Panc1 (cell line): ENCODE results near the gene FRMD4A. TPM values are rescaled to one million over a fixed set of nuclear protein-coding genes. Genes with fewer than 3 reads are reported as not detected.

Source experiments
- ATAC-seq: fragments of 200-7000 bp; cut with Tn5 transposase; 2 replicates; pipeline ENCODE4 v1.9.1; 2020; ENCODE audit warnings: mild to moderate bottlenecking, moderate library complexity
- BruUV-seq: library from RNA; stranded (reverse); fragments of 400-500 nt; replicated peaks from 2 replicates; lab custom pipeline; 2021; lab: Mats Ljungman, UMichigan
- CTCF ChIA-PET: fragments of 300-600 bp; sonication (Branson Sonifier 250); formaldehyde crosslinking; loops from one replicate; lab custom pipeline; 2022; ENCODE audit warnings: antibody characterized with exemption; lab: Charles Lee
- POLR2A ChIA-PET: fragments of 300-600 bp; sonication (Branson Sonifier 250); formaldehyde crosslinking; loops from one replicate; lab custom pipeline; 2022; ENCODE audit warnings: antibody characterized with exemption; lab: Charles Lee
- DNase-seq: peaks from one replicate; pipeline ENCODE4 v3.0.0-alpha.2; 2010; ENCODE audit warnings: low read depth, low spot score
- H3K27ac ChIP-seq: 2 replicates; pipeline ENCODE4 v1.5.1; 2011; ENCODE audit warnings: mild to moderate bottlenecking, low read length, inconsistent platforms
- H3K27me3 ChIP-seq: fragments of 200-500 bp; sonication (Bioruptor generic); 2 replicates; pipeline ENCODE4 v1.6.0; 2014; ENCODE audit warnings: low read length, inconsistent platforms; ENCODE audit not compliant: control insufficient read depth, insufficient read depth
- H3K36me3 ChIP-seq: fragments of 200-500 bp; sonication (Bioruptor generic); 2 replicates; pipeline ENCODE4 v1.5.1; 2014; ENCODE audit warnings: inconsistent platforms, mild to moderate bottlenecking, low read length, moderate library complexity; ENCODE audit not compliant: control insufficient read depth, insufficient read depth
- H3K4me1 ChIP-seq: 2 replicates; pipeline ENCODE4 v1.5.1; 2011; ENCODE audit warnings: inconsistent platforms, mild to moderate bottlenecking, low read length, moderate library complexity; ENCODE audit not compliant: control insufficient read depth, insufficient read depth
- H3K4me3 ChIP-seq, 2 experiments: 2 replicates each; pipeline ENCODE4 v1.5.1; 2011 to 2012; ENCODE audit warnings: low read depth in 2 of 2, low read length in 2 of 2, mild to moderate bottlenecking in 2 of 2, inconsistent platforms in 1 of 2, moderate library complexity in 1 of 2
- H3K9me3 ChIP-seq: fragments of 200-500 bp; sonication (Bioruptor generic); 2 replicates; pipeline ENCODE4 v1.5.1; 2014; ENCODE audit warnings: low read depth, mild to moderate bottlenecking, inconsistent platforms, low read length, moderate library complexity; ENCODE audit not compliant: control insufficient read depth, insufficient read depth
- POLR2AphosphoS5 ChIP-seq: IDR thresholded peaks from 2 replicates; pipeline ENCODE4 v1.6.1; 2012; ENCODE audit warnings: mild to moderate bottlenecking, low read depth, low read length, moderate library complexity
- SIN3A ChIP-seq: IDR thresholded peaks from 2 replicates; pipeline ENCODE4 v1.6.1; 2012; ENCODE audit warnings: low read depth, mild to moderate bottlenecking, low read length, moderate library complexity, borderline replicate concordance; ENCODE audit not compliant: insufficient read depth
- TCF7L2 ChIP-seq: IDR thresholded peaks from 2 replicates; pipeline ENCODE4 v1.6.1; 2011; ENCODE audit warnings: mild to moderate bottlenecking, low read depth, low read length, inconsistent platforms
- in situ Hi-C: cut with HindIII; loops from 2 replicates; pipeline ENCODE4 v1.10.0; 2016; ENCODE audit warnings: low sequenced_read_pairs, low pct_unique_long_range_greater_than_20kb
- intact Hi-C: fragments of 100-400 bp; cut with micrococcal nuclease; formaldehyde crosslinking; loops from one replicate; pipeline ENCODE4 v1.10.0; 2022; ENCODE audit not compliant: unreplicated experiment
- total RNA-seq: library from RNA; stranded (reverse); gene quantifications from one replicate; pipeline ENCODE4 v1.2.1, GENCODE V29; 2021; ENCODE audit not compliant: unreplicated experiment
- TF ChIP-seq, protein P1 (sequence below): fragments of 450-650 bp; IDR thresholded peaks from 2 replicates; pipeline ENCODE4 v1.5.1; 2017; ENCODE audit warnings: mild to moderate bottlenecking
- TF ChIP-seq, protein P2 (sequence below), 2 experiments: IDR thresholded peaks; 2 replicates each; pipeline ENCODE4 v1.6.1; 2011 to 2012; ENCODE audit warnings: low read depth in 2 of 2, control low read depth in 1 of 2, low read length in 1 of 2, mild to moderate bottlenecking in 1 of 2, moderate library complexity in 1 of 2; ENCODE audit not compliant: insufficient read depth in 1 of 2

Gene FRMD4A
- total RNA-seq, 1 experiment from 2014 or later = 7.1 TPM

DNA sequence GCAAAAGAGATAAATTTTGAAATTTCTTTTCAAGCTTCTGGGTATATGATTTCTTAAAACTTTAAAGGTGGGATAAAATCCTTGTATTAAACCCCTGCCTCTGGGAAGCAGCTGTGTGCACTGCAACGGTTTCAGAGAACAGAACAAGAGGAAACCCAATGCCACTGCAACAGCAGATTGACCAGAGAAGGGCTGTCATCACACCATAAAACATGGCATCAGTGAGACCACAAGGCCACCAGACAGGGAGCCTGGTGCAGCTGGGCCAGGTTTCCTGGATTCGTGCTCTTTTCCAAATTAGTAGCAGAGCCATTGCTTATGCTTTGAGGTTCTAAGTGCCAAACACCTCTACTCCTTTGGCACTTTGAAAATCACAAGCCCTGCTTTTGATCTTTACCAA, 591.5 kb downstream of the FRMD4A start:
- no TSS peak for BruUV-seq
- in situ Hi-C loops = no loop called here
- Histone ChIP-seq H3K27me3 (no peaks in the 10 kb centered on the region), H3K4me1 (no peaks in the 10 kb centered on the region), H3K9me3 (no peaks in the 10 kb centered on the region), H3K27ac (no peak overlapping the region), H3K36me3 (no peaks in the 10 kb centered on the region), H3K4me3 (no peak overlapping the region)
- intact Hi-C loops = no loop called here
- CTCF ChIA-PET = no interaction called here
- ATAC-seq (no peak), DNase-seq (no peak)
- TF ChIP-seq POLR2AphosphoS5 (no peak), SIN3A (no peak), TCF7L2 (no peak)
- TF ChIP-seq, protein P1, sequence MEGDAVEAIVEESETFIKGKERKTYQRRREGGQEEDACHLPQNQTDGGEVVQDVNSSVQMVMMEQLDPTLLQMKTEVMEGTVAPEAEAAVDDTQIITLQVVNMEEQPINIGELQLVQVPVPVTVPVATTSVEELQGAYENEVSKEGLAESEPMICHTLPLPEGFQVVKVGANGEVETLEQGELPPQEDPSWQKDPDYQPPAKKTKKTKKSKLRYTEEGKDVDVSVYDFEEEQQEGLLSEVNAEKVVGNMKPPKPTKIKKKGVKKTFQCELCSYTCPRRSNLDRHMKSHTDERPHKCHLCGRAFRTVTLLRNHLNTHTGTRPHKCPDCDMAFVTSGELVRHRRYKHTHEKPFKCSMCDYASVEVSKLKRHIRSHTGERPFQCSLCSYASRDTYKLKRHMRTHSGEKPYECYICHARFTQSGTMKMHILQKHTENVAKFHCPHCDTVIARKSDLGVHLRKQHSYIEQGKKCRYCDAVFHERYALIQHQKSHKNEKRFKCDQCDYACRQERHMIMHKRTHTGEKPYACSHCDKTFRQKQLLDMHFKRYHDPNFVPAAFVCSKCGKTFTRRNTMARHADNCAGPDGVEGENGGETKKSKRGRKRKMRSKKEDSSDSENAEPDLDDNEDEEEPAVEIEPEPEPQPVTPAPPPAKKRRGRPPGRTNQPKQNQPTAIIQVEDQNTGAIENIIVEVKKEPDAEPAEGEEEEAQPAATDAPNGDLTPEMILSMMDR = no peak
- TF ChIP-seq, protein P2, sequence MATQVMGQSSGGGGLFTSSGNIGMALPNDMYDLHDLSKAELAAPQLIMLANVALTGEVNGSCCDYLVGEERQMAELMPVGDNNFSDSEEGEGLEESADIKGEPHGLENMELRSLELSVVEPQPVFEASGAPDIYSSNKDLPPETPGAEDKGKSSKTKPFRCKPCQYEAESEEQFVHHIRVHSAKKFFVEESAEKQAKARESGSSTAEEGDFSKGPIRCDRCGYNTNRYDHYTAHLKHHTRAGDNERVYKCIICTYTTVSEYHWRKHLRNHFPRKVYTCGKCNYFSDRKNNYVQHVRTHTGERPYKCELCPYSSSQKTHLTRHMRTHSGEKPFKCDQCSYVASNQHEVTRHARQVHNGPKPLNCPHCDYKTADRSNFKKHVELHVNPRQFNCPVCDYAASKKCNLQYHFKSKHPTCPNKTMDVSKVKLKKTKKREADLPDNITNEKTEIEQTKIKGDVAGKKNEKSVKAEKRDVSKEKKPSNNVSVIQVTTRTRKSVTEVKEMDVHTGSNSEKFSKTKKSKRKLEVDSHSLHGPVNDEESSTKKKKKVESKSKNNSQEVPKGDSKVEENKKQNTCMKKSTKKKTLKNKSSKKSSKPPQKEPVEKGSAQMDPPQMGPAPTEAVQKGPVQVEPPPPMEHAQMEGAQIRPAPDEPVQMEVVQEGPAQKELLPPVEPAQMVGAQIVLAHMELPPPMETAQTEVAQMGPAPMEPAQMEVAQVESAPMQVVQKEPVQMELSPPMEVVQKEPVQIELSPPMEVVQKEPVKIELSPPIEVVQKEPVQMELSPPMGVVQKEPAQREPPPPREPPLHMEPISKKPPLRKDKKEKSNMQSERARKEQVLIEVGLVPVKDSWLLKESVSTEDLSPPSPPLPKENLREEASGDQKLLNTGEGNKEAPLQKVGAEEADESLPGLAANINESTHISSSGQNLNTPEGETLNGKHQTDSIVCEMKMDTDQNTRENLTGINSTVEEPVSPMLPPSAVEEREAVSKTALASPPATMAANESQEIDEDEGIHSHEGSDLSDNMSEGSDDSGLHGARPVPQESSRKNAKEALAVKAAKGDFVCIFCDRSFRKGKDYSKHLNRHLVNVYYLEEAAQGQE (IDR thresholded peaks at IDR 0.05; ENCODE audit: insufficient read depth in 1 of 2, low read depth in 2 of 2, low read length in 1 of 2) = no peak
- POLR2A ChIA-PET = no interaction called here

DNA sequence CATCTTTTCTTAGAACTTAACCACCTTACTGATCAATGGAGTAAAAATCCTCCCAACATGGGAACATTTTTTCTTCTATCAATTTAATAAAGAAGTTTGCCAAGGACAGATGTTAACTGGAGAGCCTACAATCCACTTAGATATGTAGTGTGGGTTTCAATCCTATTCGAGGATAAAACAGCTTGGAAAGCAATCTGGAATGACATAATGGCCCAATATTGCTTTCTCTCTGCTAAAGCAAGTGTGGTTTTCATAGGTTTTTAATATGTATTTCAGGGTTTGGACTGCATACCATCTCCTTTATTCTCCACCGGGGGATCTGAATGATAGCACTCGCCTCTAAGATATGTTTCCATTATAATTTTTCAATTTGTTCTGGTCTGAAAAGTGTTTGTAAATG, 594.2 kb downstream of the FRMD4A start:
- CTCF ChIA-PET = no interaction called here
- no peak for TF ChIP-seq TCF7L2

DNA sequence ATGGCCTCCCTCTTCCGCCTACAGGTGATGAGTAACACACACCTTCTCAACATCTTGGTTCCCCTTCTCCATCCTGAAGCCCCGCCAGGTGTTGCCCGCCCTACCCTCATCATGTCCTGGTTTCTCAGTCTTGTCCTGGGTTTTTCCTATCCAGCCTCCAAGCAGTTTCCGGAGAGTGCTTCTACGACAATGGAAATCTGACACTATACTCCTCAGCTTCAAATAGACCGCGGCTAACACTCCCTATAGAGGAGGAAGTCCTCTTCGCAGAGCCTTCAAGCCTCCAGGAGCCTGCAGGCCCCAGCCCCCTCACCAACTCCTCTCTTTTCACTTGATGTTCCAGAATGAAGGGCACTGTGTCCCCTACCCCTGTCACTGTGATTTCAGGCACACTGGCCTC, 596.6 kb downstream of the FRMD4A start:
- DNase-seq (no peak), ATAC-seq (no peak)
- no peaks in the 10 kb centered on the region for H3K4me1 ChIP-seq
- no peaks in the 10 kb centered on the region for H3K27me3 ChIP-seq
- H3K27ac ChIP-seq = no peak overlapping the region
- H3K4me3 ChIP-seq = no peak overlapping the region
- H3K36me3 ChIP-seq = no peaks in the 10 kb centered on the region
- ChIA-PET CTCF (no interaction called here), POLR2A (no interaction called here)
- TF ChIP-seq, protein P2 (IDR thresholded peaks at IDR 0.05; ENCODE audit: insufficient read depth in 1 of 2, low read depth in 2 of 2, low read length in 1 of 2) = no peak
- no peak for TF ChIP-seq POLR2AphosphoS5
- TF ChIP-seq SIN3A = no peak
- no peak for TF ChIP-seq TCF7L2
- TF ChIP-seq, protein P1 = no peak
- BruUV-seq = no TSS peak
- H3K9me3 ChIP-seq = no peaks in the 10 kb centered on the region
- in situ Hi-C loops = no loop called here
- intact Hi-C loops = no loop called here

More for the DNA sequence above, 594.2 kb downstream of the FRMD4A start:
- Histone ChIP-seq H3K9me3 (no peaks in the 10 kb centered on the region), H3K27me3 (no peaks in the 10 kb centered on the region), H3K4me3 (no peak overlapping the region), H3K4me1 (no peaks in the 10 kb centered on the region), H3K36me3 (no peaks in the 10 kb centered on the region), H3K27ac (no peak overlapping the region)
- no peak for DNase-seq
- intact Hi-C loops = no loop called here
- in situ Hi-C loops = no loop called here
- POLR2A ChIA-PET = no interaction called here
- ATAC-seq = no peak
- no TSS peak for BruUV-seq
